Kidney epithelial cell (primary cell): Measurements from ENCODE around the gene RUSC2. TPM values are rescaled to one million over a fixed set of nuclear protein-coding genes. Genes with fewer than 3 reads are reported as not detected.

Experiments
- DNase-seq: peaks from one replicate; pipeline ENCODE4 v3.0.0-alpha.2; 2010; ENCODE audit warnings: low read depth
- H3K27me3 ChIP-seq: 2 replicates; pipeline ENCODE4 v1.6.0; 2011; ENCODE audit warnings: low read length; ENCODE audit not compliant: control insufficient read depth, insufficient read depth
- H3K36me3 ChIP-seq: 2 replicates; pipeline ENCODE4 v1.5.1; 2011; ENCODE audit warnings: low read length; ENCODE audit not compliant: control insufficient read depth, insufficient read depth
- H3K4me3 ChIP-seq: 2 replicates; pipeline ENCODE4 v1.5.1; 2011; ENCODE audit warnings: low read depth, mild to moderate bottlenecking, control low read depth, low read length
- total RNA-seq: library from RNA; depleted of rRNA; stranded (reverse); fragments of >200 nt; gene quantifications from 2 replicates; pipeline ENCODE4 v1.2.3, GENCODE V29; 2015
- TF ChIP-seq, protein P1 (sequence below): IDR thresholded peaks from 2 replicates; pipeline ENCODE4 v1.5.1; 2011; ENCODE audit warnings: mild to moderate bottlenecking, moderate library complexity, low read length, control low read depth, inconsistent platforms; ENCODE audit not compliant: insufficient read depth, poor library complexity, severe bottlenecking

RUSC2 gene
- total RNA-seq, 1 donor from 2014 or later, result 29.6 TPM

DNA sequence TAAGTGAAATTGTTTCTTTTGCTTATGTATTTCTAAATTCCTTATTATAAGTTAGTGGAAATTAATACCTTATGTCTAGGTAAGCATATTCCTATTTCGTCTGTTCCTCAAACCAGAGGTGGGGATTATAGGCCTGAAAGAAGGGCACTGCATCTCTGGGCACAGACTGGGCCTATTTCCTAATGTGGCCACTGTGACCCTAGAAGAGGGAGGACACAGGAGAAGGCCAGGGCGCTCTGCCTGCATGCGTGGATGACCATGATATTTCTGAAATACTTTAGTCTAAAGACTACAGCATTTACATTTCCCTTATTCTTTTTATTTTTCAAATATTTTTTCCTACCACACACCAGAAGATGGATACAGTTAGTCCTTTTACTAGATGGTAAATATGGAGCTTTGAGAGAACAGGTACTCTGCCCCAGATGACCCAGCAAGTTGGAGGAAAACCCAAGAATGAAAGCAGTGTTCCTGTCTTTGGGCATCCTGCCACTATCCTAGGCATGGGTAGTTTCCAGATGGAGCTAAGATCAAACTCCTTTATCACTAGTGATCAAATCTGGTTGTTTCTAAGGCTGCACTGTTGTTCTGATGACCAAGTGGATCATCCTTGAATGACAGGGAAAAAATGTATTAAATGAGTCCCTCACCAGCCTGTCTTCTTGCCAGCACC, 27.8 kb downstream of the RUSC2 start:
- H3K27me3 ChIP-seq, result no peaks in the 10 kb centered on the region
- no peaks in the 10 kb centered on the region for H3K36me3 ChIP-seq
- H3K4me3 ChIP-seq, result no peak overlapping the region
- no peak for DNase-seq
- TF ChIP-seq, protein P1, sequence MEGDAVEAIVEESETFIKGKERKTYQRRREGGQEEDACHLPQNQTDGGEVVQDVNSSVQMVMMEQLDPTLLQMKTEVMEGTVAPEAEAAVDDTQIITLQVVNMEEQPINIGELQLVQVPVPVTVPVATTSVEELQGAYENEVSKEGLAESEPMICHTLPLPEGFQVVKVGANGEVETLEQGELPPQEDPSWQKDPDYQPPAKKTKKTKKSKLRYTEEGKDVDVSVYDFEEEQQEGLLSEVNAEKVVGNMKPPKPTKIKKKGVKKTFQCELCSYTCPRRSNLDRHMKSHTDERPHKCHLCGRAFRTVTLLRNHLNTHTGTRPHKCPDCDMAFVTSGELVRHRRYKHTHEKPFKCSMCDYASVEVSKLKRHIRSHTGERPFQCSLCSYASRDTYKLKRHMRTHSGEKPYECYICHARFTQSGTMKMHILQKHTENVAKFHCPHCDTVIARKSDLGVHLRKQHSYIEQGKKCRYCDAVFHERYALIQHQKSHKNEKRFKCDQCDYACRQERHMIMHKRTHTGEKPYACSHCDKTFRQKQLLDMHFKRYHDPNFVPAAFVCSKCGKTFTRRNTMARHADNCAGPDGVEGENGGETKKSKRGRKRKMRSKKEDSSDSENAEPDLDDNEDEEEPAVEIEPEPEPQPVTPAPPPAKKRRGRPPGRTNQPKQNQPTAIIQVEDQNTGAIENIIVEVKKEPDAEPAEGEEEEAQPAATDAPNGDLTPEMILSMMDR, result no peak

DNA sequence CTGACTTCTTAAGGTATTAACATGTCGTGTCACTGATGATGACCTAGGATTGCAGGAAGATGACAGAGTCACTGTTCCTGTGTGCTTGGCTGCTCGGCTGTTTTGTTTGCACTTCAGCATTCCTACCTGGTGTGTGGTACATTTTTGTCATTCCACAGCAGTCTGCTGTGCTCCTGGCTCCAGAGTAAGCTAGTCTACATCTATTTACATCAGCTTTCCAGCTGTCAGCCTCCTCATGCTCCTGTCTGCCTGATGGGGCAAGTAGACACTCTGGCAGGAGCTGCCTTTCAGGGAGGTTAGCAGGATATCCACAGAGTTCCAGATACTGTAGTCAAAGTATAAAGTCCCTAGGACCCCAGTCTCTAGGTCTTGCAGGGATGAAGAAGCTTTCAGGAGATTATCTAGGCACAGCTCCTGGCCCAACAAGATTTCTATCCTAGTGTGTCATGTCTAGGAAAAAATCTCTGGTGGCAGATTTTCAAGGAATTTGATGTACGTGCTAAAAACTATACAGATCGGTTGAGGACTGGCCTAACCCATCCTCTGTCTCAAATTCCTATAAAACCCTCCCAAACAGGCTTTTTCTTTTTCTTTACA, 28.4 kb downstream of the RUSC2 start:
- DNase-seq, result peak; percentile 98
- no peaks in the 10 kb centered on the region for H3K27me3 ChIP-seq
- no peaks in the 10 kb centered on the region for H3K36me3 ChIP-seq
- H3K4me3 ChIP-seq, result no peak overlapping the region
- TF ChIP-seq, protein P1, result no peak

DNA sequence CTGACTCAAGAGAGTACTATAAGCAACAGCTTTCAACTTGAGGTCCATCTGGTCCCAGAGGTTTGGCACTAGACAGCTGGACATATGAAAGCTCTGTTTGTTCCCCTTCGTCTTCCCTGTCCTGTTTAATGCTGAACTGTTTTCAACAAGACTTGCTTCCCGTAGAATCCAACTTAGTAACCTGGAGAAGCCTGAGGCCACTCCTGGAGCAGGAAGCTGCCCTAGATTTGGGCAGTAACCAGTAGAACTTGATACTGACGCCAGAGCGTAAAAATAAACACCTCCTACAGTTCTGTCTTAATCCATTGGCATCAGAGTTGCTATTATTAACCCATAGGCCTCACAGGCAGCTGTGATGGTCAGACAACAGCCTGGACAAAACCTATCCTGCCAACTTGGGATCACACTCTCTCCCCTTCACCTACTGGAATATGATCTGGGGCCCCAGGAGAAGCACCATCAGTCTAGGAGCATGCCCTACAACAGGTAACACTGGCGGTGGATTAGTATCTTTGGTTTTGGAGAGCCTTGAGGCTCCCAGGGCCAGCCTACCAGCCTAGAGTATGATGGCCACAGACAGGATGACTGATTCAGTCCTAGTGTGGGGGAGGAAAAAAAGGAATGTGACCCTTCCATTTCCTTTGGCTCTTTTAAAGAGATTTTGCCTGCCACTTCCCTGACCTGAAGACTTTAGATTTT, 29.2 kb downstream of the RUSC2 start:
- DNase-seq, result no peak

DNA sequence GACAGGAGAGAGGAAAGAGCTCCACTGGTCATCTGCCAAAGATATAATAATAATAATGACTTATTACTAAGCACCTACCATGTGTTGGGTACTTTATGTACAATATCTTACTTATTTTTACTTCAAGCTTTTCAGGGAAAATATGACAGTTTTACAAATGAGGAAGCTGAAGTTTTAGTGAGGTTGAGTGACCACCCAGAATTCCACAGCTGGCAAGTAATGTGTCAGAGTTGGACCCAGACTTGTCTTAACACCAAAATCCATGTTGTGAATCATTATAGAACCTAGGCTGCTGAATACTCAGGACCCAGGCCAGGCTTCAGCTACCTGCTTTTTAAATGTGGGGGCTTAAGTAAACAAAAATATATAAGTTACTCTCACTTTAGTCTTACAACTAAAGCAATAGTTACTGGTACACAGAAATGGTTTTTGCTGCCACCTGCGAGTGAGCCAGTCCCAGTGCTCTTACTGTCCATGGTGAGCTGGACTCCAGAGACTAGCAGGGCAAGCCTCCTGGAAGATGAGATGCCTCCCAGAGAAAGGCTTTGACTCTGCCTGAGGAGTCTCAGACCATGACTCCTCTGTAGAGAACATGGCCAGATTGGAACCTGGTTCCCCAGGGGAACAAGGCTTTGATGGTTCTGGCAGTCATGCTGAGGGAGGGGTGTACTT, 29.9 kb downstream of the RUSC2 start:
- TF ChIP-seq, protein P1, result no peak
- no peak for DNase-seq
- no peaks in the 10 kb centered on the region for H3K36me3 ChIP-seq
- H3K27me3 ChIP-seq, result no peaks in the 10 kb centered on the region
- H3K4me3 ChIP-seq, result no peak overlapping the region

More for the DNA sequence above, 29.2 kb downstream of the RUSC2 start:
- H3K36me3 ChIP-seq, result no peaks in the 10 kb centered on the region
- TF ChIP-seq, protein P1, result no peak
- no peaks in the 10 kb centered on the region for H3K27me3 ChIP-seq
- H3K4me3 ChIP-seq, result no peak overlapping the region

DNA sequence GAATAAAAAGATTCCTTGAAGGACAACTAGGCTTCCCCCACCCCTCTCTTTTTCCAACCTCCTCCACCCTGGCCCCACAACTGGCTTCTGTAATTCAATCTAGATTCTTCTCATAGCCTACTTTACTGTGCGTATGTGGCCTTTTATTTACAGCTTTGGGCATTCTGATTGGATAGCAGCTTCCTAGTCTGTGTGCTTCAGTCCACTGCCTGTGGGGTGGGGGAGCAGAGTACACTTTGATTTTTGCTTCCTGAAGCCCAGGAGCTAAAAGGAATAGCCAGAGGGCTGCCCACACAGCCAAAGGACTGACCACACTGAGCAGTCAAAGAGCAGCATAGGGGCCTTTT, 30.4 kb downstream of the RUSC2 start:
- H3K36me3 ChIP-seq, result no peaks in the 10 kb centered on the region
- no peak for DNase-seq
- no peak overlapping the region for H3K4me3 ChIP-seq
- TF ChIP-seq, protein P1, result no peak
- H3K27me3 ChIP-seq, result no peaks in the 10 kb centered on the region
